Esophagus muscularis mucosa (tissue), 4 donors: ENCODE measurements around the gene FADS2. TPM values are rescaled to one million over a fixed set of nuclear protein-coding genes. Genes with fewer than 3 reads are reported as not detected.

Experiments used
- DNase-seq: peaks from one replicate; pipeline ENCODE4 v3.0.0-alpha.2; 2017; ENCODE audit errors: extremely low spot score
- H3K27ac ChIP-seq, 4 donors: fragments of 200-600 bp; sonication (generic); replicated peaks in 1 of 4; 1 replicate in 3 of 4; 2 replicates in 1 of 4; pipeline ENCODE4 v1.5.1; 2016 to 2019; ENCODE audit warnings: mild to moderate bottlenecking in 1 of 4
- H3K27me3 ChIP-seq, 4 donors: fragments of 200-600 bp; sonication (generic); one replicate each; pipeline versions ENCODE4 v1.5.1 to v1.6.0; 2016 to 2019
- H3K36me3 ChIP-seq, 4 donors: fragments of 200-600 bp; sonication (generic); one replicate each; pipeline ENCODE4 v1.5.1; 2016 to 2019
- H3K4me1 ChIP-seq, 4 donors: fragments of 200-600 bp; sonication (generic); one replicate each; pipeline ENCODE4 v1.5.1; 2016 to 2019
- H3K4me3 ChIP-seq, 4 donors: fragments of 200-600 bp; sonication (generic); 1 replicate in 2 of 4; 2 replicates in 2 of 4; pipeline ENCODE4 v1.5.1; 2016 to 2019; ENCODE audit warnings: mild to moderate bottlenecking in 4 of 4, moderate library complexity in 1 of 4
- H3K9me3 ChIP-seq, 4 donors: fragments of 200-600 bp; sonication (generic); 1 replicate in 3 of 4; 2 replicates in 1 of 4; pipeline ENCODE4 v1.5.1; 2016 to 2019
- CTCF ChIP-seq, 3 experiments: fragments of 200-600 bp in 2 of 3; fragments of 450-650 bp in 1 of 3; sonication (generic) in 2 of 3; IDR thresholded peaks; one replicate each; pipeline ENCODE4 v1.5.1; 2017 to 2019; ENCODE audit warnings: antibody characterized with exemption in 3 of 3, mild to moderate bottlenecking in 2 of 3, moderate library complexity in 1 of 3
- EP300 ChIP-seq: sonication (generic); formaldehyde crosslinking; IDR thresholded peaks from one replicate; pipeline ENCODE4 v1.6.1; 2017; ENCODE audit warnings: antibody characterized with exemption
- POLR2A ChIP-seq: fragments of 450-650 bp; IDR thresholded peaks from one replicate; pipeline ENCODE4 v1.6.1; 2017; ENCODE audit warnings: antibody characterized with exemption, moderate library complexity, mild to moderate bottlenecking, low read depth
- POLR2AphosphoS5 ChIP-seq, 2 donors: sonication (generic); formaldehyde crosslinking; IDR thresholded peaks; one replicate each; pipeline ENCODE4 v1.6.1; 2017; ENCODE audit warnings: antibody characterized with exemption in 2 of 2
- WGBS: methylation state at CpG from one replicate; pipeline ENCODE4 v1.1.5; 2018; 5-methylcytosine and 5-hydroxymethylcytosine counted together
- intact Hi-C: fragments of 100-400 bp; cut with DNase I; formaldehyde crosslinking; loops from one replicate; pipeline ENCODE4 v1.15.1; 2023
- total RNA-seq, 4 donors: library from RNA; depleted of rRNA; stranded (reverse); fragments of >200 nt; gene quantifications; one replicate each; pipeline versions ENCODE4 v1.1.0 to v1.2.1, GENCODE V29; 2016

FADS2 gene
- total RNA-seq, 4 donors from 2014 or later, result 15.9 to 32.8 (median 28.0) TPM

GRCh38 chr11:61905067-61905696 is 77.1 kb downstream of the FADS2 start:
- Histone ChIP-seq H3K4me1 (peaks cover 0 to 25% (median 22%) of the 10 kb centered on the region in 4 donors), H3K27me3 (no peaks in the 10 kb centered on the region), H3K36me3 (peaks cover 19 to 76% (median 48%) of the 10 kb centered on the region in 4 donors), H3K27ac (no peak overlapping the region), H3K9me3 (no peaks in the 10 kb centered on the region), H3K4me3 (no peak overlapping the region)
- DNase-seq, result no peak
- intact Hi-C loops, result no loop called here
- TF ChIP-seq EP300 (no peak), POLR2A (no peak), CTCF (IDR thresholded peaks at IDR 0.05) (no peak), POLR2AphosphoS5 (IDR thresholded peaks at IDR 0.05) (no peak)
- whole genome bisulfite sequencing, result 84% methylated on average over 13 of the region's 13 CpGs

GRCh38 chr11:61905801-61906521 is 77.9 kb downstream of the FADS2 start:
- DNase-seq, result no peak
- TF ChIP-seq CTCF (IDR thresholded peaks at IDR 0.05) (no peak), POLR2AphosphoS5 (IDR thresholded peaks at IDR 0.05) (no peak), EP300 (no peak), POLR2A (no peak)
- no peaks in the 10 kb centered on the region for H3K27me3 ChIP-seq
- H3K36me3 ChIP-seq, result peaks cover 19 to 70% (median 45%) of the 10 kb centered on the region in 4 donors
- intact Hi-C loops, result no loop called here
- H3K9me3 ChIP-seq, result no peaks in the 10 kb centered on the region
- H3K4me1 ChIP-seq, result peaks cover 0 to 32% (median 30%) of the 10 kb centered on the region in 4 donors
- no peak overlapping the region for H3K4me3 ChIP-seq
- H3K27ac ChIP-seq, result no peak overlapping the region
- 86% methylated on average over 9 of the region's 14 CpGs for WGBS

- WGBS, result 90% methylated on average over 13 of the region's 14 CpGs
Observed at GRCh38 chr11:61906522-61906909, 78.4 kb downstream of the FADS2 start.

GRCh38 chr11:61907282-61907681 is 79.2 kb downstream of the FADS2 start:
- intact Hi-C loops, result no loop called here
- TF ChIP-seq POLR2A (no peak), POLR2AphosphoS5 (IDR thresholded peaks at IDR 0.05) (no peak), CTCF (IDR thresholded peaks at IDR 0.05) (no peak)
- Histone ChIP-seq H3K4me3 (no peak overlapping the region), H3K27ac (no peak overlapping the region), H3K36me3 (peaks cover 19 to 57% (median 42%) of the 10 kb centered on the region in 4 donors), H3K27me3 (no peaks in the 10 kb centered on the region), H3K9me3 (no peaks in the 10 kb centered on the region), H3K4me1 (peaks cover 10 to 46% (median 43%) of the 10 kb centered on the region in 4 donors)
- WGBS, result 95% methylated on average over 19 of the region's 19 CpGs
- DNase-seq, result no peak

More at GRCh38 chr11:61906522-61906909, 78.4 kb downstream of the FADS2 start:
- intact Hi-C loops, result no loop called here
- DNase-seq, result no peak
- Histone ChIP-seq H3K9me3 (no peaks in the 10 kb centered on the region), H3K27ac (no peak overlapping the region), H3K27me3 (no peaks in the 10 kb centered on the region), H3K4me1 (peaks cover 3 to 38% (median 35%) of the 10 kb centered on the region in 4 donors), H3K36me3 (peaks cover 19 to 64% (median 43%) of the 10 kb centered on the region in 4 donors), H3K4me3 (no peak overlapping the region)
- TF ChIP-seq EP300, result no peak
- no peak for TF ChIP-seq POLR2AphosphoS5 (IDR thresholded peaks at IDR 0.05)
- TF ChIP-seq CTCF (IDR thresholded peaks at IDR 0.05), result no peak
- TF ChIP-seq POLR2A, result no peak
